Kidney epithelial cell (primary cell): ENCODE measurements around the gene ADAMTSL1. TPM values are rescaled to one million over a fixed set of nuclear protein-coding genes. Genes with fewer than 3 reads are reported as not detected.

ENCODE experiments used
- DNase-seq: peaks from one replicate; pipeline ENCODE4 v3.0.0-alpha.2; 2010; ENCODE audit warnings: low read depth
- H3K27me3 ChIP-seq: 2 replicates; pipeline ENCODE4 v1.6.0; 2011; ENCODE audit warnings: low read length; ENCODE audit not compliant: control insufficient read depth, insufficient read depth
- H3K36me3 ChIP-seq: 2 replicates; pipeline ENCODE4 v1.5.1; 2011; ENCODE audit warnings: low read length; ENCODE audit not compliant: control insufficient read depth, insufficient read depth
- H3K4me3 ChIP-seq: 2 replicates; pipeline ENCODE4 v1.5.1; 2011; ENCODE audit warnings: low read depth, mild to moderate bottlenecking, control low read depth, low read length
- total RNA-seq: library from RNA; depleted of rRNA; stranded (reverse); fragments of >200 nt; gene quantifications from 2 replicates; pipeline ENCODE4 v1.2.3, GENCODE V29; 2015
- TF ChIP-seq, protein P1 (sequence below): IDR thresholded peaks from 2 replicates; pipeline ENCODE4 v1.5.1; 2011; ENCODE audit warnings: mild to moderate bottlenecking, moderate library complexity, low read length, control low read depth, inconsistent platforms; ENCODE audit not compliant: insufficient read depth, poor library complexity, severe bottlenecking

Gene ADAMTSL1
- total RNA-seq, 1 donor from 2014 or later = 0.08 TPM

DNA sequence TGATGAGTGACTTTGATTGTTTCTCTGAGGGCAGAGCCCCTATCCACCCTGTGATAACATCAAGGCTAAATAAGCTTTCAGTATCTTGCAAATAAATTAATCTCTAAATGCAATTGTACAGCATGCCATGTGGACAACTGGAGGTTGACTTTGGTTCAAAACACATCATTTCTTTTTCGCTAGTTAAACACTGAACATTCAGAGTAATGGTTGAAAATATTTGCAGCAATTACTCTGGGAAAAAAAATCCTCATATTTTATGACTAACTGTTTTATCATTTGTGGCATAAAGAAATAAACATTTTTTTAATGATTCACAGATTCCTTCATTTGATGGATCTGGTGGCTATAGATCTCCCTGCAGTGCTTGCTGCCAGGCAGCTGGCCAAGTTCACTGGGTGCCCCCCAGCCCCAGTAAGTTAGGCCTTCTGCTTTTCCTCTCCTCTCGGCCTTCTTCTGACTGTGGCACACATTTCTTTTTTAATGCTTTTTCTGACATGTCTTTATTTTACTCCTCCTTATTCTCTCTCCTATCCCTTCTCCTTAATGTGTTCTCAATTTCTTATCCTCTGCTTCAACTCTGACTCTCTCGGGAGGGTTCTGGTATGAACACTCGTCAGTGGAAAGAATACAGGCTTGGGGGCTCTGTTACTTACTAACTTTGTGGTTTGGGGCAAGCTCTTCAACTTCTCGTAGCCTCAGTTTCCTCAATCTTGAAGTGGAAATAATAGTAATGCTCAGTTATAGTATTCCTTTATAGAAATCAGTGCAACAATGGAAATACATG, 69.6 kb downstream of the ADAMTSL1 start:
- TF ChIP-seq, protein P1, sequence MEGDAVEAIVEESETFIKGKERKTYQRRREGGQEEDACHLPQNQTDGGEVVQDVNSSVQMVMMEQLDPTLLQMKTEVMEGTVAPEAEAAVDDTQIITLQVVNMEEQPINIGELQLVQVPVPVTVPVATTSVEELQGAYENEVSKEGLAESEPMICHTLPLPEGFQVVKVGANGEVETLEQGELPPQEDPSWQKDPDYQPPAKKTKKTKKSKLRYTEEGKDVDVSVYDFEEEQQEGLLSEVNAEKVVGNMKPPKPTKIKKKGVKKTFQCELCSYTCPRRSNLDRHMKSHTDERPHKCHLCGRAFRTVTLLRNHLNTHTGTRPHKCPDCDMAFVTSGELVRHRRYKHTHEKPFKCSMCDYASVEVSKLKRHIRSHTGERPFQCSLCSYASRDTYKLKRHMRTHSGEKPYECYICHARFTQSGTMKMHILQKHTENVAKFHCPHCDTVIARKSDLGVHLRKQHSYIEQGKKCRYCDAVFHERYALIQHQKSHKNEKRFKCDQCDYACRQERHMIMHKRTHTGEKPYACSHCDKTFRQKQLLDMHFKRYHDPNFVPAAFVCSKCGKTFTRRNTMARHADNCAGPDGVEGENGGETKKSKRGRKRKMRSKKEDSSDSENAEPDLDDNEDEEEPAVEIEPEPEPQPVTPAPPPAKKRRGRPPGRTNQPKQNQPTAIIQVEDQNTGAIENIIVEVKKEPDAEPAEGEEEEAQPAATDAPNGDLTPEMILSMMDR = no peak
- H3K4me3 ChIP-seq = no peak overlapping the region
- DNase-seq = no peak
- no peaks in the 10 kb centered on the region for H3K27me3 ChIP-seq
- no peaks in the 10 kb centered on the region for H3K36me3 ChIP-seq

DNA sequence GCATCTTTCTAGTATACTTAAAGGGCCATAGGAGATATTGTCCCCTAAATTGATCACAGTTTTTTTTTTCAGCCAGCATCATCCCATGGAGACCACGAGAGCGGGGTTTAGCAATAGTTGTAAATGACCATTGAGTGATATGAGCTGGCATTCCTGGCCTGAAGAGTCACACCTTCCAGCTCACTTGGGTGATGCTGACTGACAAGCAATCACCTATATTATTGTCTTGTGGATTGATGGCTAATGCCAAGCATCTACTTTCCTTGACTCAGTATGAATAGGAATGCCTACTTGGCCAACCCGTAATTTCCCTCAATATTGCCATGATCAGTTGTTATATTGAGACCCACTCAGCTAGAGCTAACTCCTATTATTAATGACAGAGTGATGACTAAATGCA, 70.5 kb downstream of the ADAMTSL1 start:
- TF ChIP-seq, protein P1 = no peak
- no peaks in the 10 kb centered on the region for H3K36me3 ChIP-seq
- DNase-seq = no peak

DNA sequence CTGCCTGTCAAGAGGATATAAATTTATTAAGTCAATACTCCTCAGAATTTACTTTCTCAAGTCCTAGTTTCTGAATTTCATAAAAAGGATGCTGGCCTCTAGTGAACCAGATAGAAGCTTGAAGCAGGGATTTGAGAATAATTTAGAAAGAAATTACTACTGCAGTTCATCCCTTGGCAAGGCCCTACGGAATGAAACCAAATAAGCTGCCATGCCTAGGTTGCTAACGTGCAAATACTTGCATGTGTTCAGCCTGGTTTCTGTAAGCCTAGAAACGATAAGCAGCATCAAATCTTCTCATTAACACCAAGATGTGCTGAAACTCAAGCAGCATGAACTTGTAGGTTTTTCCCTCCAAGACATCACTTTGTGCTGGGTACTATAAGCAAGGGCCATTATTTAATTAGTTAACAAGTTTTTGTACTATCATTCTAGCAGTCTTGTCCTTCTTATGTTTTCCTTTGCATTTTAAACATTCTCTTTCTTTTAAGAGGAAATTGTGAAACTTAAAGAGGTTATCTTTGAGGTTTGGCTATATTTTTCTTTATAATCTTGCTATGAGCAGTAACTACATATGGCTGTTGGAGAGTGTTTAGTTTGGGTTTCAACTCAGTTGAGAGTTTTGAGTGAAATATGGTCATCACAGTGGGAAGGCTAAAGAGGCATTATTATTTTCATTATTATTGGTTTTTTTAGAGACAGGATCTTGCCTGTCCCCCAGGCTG, 71.8 kb downstream of the ADAMTSL1 start:
- Histone ChIP-seq H3K4me3 (no peak overlapping the region), H3K36me3 (no peaks in the 10 kb centered on the region), H3K27me3 (no peaks in the 10 kb centered on the region)
- no peak for DNase-seq
- TF ChIP-seq, protein P1 = no peak

More for the DNA sequence above, 70.5 kb downstream of the ADAMTSL1 start:
- no peak overlapping the region for H3K4me3 ChIP-seq
- H3K27me3 ChIP-seq = no peaks in the 10 kb centered on the region

DNA sequence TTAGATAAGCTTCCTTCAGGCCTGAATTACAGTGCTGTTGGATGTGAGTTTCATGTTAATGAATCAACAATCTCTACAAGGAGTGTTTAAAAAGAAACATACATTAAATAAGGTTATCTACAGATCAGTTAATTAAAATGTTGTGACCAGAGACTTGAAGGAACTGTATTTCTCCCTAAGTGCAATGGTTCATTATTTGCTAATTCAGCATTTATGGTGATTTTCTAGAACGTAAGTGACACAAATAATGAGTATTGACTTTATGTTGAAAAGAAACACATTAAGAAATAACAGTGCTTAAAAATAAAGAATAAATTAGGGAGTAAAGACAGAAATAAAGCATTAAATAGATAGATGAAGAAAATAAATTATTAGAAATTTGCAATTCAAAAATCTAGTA, 74.5 kb downstream of the ADAMTSL1 start:
- no peaks in the 10 kb centered on the region for H3K27me3 ChIP-seq
- no peak overlapping the region for H3K4me3 ChIP-seq
- no peaks in the 10 kb centered on the region for H3K36me3 ChIP-seq
- DNase-seq = no peak
- TF ChIP-seq, protein P1 = no peak

DNA sequence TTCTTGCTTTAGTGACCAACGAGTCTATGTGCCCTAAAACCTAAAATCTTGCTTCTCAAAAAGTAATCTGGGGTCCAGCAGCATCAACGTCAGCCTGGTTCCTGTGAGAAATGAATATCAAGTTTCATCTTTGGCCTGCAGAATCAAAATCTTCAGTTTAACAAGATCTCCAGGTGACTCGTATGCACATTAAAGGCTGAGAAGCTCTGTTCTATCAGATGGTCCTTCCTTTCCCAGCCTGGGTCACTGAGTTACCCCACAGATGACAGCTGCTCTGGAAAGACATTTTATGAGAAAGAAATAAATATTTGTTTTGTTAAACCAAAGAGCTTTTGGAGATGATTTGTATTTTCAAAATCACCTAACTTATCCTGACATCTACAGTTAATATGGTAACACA, 75.8 kb downstream of the ADAMTSL1 start:
- TF ChIP-seq, protein P1 = no peak
- Histone ChIP-seq H3K36me3 (no peaks in the 10 kb centered on the region), H3K27me3 (no peaks in the 10 kb centered on the region), H3K4me3 (no peak overlapping the region)
- DNase-seq = no peak
